GM06990 (cell line): ENCODE measurements around the gene PASK.

ENCODE experiments used
- DNase-seq: peaks from one replicate; pipeline ENCODE4 v3.0.0-alpha.2; 2011; ENCODE audit not compliant: insufficient read length; ENCODE audit errors: extremely low read depth
- H3K27me3 ChIP-seq: replicated peaks from 2 replicates; pipeline ENCODE4 v1.6.0; 2011; ENCODE audit warnings: low read length; ENCODE audit not compliant: control insufficient read depth, insufficient read depth
- H3K36me3 ChIP-seq: 2 replicates; pipeline ENCODE4 v1.5.1; 2011; ENCODE audit warnings: low read length; ENCODE audit not compliant: control insufficient read depth, insufficient read depth
- H3K4me3 ChIP-seq: replicated peaks from 2 replicates; pipeline ENCODE4 v1.5.1; 2011; ENCODE audit warnings: low read depth, mild to moderate bottlenecking, control low read depth, low read length
- TF ChIP-seq, protein P1 (sequence below): IDR thresholded peaks from 2 replicates; pipeline ENCODE4 v1.5.1; 2011; ENCODE audit warnings: low read length, control low read depth, mild to moderate bottlenecking, inconsistent platforms; ENCODE audit not compliant: insufficient read depth, poor library complexity, severe bottlenecking

Gene PASK

DNA sequence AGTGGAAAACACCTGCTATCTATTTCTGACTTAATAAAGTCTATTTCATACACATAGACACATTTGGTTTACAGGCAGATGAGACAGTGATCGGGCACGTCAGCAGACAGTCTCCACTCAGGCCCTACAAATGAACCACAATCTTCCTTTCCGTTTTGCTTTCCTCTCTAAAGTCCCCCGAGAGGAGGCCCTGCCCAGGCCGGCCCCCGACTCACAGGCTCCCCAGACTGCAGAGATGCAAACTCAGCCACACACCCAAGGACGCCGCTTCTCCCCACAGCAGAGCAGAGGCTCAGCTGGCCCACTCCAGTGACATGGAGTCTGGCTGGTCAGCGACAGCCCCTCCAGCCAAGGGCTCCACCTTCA is 37.8 kb downstream of the PASK start:
- TF ChIP-seq, protein P1, sequence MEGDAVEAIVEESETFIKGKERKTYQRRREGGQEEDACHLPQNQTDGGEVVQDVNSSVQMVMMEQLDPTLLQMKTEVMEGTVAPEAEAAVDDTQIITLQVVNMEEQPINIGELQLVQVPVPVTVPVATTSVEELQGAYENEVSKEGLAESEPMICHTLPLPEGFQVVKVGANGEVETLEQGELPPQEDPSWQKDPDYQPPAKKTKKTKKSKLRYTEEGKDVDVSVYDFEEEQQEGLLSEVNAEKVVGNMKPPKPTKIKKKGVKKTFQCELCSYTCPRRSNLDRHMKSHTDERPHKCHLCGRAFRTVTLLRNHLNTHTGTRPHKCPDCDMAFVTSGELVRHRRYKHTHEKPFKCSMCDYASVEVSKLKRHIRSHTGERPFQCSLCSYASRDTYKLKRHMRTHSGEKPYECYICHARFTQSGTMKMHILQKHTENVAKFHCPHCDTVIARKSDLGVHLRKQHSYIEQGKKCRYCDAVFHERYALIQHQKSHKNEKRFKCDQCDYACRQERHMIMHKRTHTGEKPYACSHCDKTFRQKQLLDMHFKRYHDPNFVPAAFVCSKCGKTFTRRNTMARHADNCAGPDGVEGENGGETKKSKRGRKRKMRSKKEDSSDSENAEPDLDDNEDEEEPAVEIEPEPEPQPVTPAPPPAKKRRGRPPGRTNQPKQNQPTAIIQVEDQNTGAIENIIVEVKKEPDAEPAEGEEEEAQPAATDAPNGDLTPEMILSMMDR, result no peak
- DNase-seq, result peak; percentile 57
- Histone ChIP-seq H3K27me3 (no peaks in the 10 kb centered on the region), H3K4me3 (peak overlapping the region; percentile 72), H3K36me3 (peaks cover 21% of the 10 kb centered on the region)

DNA sequence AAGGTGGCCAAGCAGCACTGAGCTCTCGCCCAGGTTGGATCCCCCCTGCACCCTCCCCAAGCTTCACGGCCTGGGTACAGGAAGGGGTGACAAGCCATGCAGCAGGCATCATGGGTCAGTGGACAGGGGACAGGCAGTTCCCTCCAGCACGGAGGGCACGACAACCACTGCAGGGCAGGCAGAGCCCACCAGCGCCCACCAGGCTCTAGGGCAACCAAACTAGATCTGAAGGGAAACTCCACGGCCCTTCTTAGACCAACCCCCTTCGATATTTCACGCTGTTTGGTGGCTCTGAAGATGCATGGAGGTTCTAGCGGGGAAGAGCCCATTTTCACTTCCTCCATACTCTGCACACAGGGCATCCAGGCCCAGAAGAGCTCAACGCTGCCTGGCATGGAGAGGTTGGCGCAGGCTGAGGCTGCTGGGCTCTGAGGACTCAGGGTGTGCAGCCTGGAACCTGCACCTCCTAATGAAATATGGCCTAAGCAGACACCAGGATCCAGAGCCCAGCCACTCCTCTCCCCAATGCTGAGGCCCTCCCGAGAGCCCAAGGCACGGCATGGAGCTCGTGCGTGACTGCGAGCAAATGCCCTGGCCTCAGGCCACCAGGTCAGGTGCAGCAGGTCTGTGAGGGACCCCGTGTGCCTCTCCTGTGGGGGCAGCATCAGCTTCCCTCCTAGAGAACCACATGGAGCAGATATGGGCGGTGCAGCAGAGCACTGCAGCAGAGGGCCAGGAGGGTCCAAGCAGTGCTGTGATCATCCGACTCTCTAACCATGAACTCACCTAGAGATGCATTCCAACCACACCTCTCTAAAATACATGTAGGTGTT is 38.4 kb downstream of the PASK start:
- peak; percentile 73 for DNase-seq
- TF ChIP-seq, protein P1, result no peak
- Histone ChIP-seq H3K36me3 (peaks cover 21% of the 10 kb centered on the region), H3K27me3 (no peaks in the 10 kb centered on the region), H3K4me3 (peak overlapping the region; percentile 72)

DNA sequence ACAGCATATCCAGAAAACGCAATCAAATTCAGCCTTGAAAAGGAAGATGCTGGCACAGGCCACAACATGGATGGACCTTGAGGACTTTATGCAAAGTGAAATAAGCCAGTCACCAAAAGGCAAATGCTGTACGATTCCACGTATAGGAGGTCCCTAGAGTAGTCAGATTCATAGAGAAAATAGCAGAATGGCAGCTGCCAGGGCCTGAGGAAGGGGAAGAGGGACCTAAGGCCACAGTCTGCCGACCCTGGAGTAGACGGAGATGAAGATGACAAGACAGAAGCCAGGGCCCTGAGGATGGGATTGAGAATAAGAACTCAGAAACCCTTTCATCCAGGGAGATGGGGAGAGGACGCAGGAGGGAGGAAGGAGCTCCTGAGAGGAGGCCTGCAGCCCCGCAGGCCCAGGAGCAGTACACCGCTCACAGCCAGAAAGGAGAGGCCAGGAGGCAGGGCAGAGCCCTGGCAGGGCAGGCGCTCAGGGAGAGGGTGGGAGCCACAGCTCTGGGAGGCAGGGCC is 39.1 kb downstream of the PASK start:
- Histone ChIP-seq H3K4me3 (peak overlapping the region; percentile 72), H3K36me3 (peaks cover 19% of the 10 kb centered on the region), H3K27me3 (no peaks in the 10 kb centered on the region)
- TF ChIP-seq, protein P1, result no peak
- DNase-seq, result no peak

DNA sequence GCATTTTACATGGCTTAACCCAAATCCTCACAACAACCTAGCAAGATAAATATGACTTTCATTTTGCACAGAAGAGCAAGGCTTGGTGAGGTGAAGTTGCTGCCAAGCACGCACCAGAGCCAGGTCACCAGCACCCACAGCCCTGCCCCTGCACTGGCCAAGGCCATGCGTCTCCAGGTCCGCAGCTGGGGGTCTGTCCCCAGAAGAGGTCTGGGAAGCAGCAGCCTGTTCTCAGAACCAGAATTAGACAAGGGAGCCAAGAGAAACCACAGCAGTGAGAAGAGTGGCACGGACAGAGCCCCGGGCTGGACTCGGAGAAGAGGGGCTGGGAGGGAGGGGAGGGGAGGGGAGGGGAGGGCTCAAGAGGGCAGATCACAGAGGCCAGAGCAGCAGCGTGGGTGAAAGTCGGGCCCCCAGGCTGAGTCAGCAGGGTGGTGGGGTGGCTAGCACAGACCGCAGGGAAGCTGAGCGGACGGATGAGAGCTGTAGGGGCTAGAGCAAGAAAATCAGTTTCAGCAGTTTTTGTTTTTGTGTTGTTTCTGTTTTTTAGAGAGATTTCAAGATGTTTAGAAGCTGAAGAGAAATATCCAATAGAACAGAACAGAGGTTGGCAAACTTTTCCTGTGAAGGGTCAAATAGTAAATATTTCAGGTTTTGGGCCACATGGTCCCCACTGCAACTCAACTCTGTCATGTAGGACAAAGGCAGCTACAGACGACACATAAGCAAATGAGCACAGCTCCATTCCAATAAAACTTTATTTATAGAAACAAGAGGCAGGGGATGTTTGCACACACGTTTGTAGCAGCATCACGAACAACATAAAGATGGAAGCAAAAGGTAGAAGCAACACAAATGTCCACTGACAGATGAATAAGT is 39.8 kb downstream of the PASK start:
- TF ChIP-seq, protein P1, result no peak
- DNase-seq, result no peak
- no peaks in the 10 kb centered on the region for H3K27me3 ChIP-seq
- peak overlapping the region; percentile 72 for H3K4me3 ChIP-seq
- peaks cover 19% of the 10 kb centered on the region for H3K36me3 ChIP-seq

DNA sequence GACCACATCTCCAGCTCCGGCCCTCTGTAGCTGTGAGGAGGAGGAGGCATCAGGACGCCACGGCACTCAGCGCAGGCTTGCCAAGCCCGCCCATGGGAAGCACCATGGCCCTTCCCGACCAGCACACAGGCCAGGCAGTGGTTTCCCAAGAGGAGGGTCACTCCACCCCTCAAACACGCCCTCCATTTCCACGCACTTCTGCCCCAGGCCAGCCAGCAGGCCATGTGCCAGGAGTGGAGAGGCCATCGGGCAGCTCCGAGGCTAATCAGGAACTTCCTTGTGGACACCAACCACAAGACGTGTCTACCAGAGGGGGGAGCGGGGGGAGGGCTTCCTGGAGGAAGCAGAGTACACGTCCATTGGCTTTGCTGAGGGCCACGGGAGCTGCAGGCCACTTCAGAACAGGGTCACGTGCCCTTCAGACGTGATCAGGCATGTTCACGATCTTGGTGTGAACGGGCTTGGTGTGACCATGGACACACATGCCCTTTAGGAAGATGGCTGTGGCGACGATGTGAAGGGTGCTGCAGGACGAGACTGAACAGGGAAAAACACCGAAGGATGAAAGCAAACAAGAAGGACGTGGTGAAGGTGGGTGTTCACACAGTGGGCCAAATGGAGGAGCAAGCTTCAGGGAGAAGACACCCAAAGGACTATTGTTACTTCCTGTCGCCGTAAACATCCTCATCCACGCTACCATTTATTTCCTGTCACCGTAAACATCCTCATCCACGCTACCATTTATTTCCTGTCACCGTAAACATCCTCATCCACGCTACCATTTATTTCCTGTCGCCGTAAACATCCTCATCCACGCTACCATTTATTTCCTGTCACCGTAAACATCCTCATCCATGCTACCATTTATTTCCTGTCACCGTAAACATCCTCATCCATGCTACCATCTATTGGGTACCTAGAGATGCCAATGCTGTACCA is 40.7 kb downstream of the PASK start:
- Histone ChIP-seq H3K36me3 (peaks cover 19% of the 10 kb centered on the region), H3K4me3 (peak overlapping the region; percentile 72), H3K27me3 (no peaks in the 10 kb centered on the region)
- TF ChIP-seq, protein P1, result no peak
- no peak for DNase-seq
